Peyer's patch (tissue), 4 donors: ENCODE measurements around the gene HECA. TPM values are rescaled to one million over a fixed set of nuclear protein-coding genes. Genes with fewer than 3 reads are reported as not detected.
"Not testable (repeated sequence)": the region's sequence is repeated elsewhere in the genome, so short reads cannot be mapped to it uniquely, and the experiment has no call there.

Experiments
- DNase-seq, 3 donors: peaks; one replicate each; pipeline ENCODE4 v3.0.0-alpha.2; 2017 to 2019
- H3K27ac ChIP-seq, 4 donors: fragments of 200-600 bp; sonication (generic); one replicate each; pipeline ENCODE4 v1.5.1; 2016 to 2019
- H3K27me3 ChIP-seq, 2 donors: fragments of 200-600 bp; sonication (generic); one replicate each; pipeline ENCODE4 v1.5.1; 2019
- H3K36me3 ChIP-seq, 3 donors: fragments of 200-600 bp; sonication (generic); one replicate each; pipeline ENCODE4 v1.5.1; 2016 to 2019
- H3K4me1 ChIP-seq, 4 donors: fragments of 200-600 bp; sonication (generic); one replicate each; pipeline ENCODE4 v1.5.1; 2016 to 2019
- H3K4me3 ChIP-seq, 4 donors: fragments of 200-600 bp; sonication (generic); 1 replicate in 3 of 4; 2 replicates in 1 of 4; pipeline ENCODE4 v1.5.1; 2016 to 2019; ENCODE audit warnings: mild to moderate bottlenecking in 1 of 4
- H3K9me3 ChIP-seq, 4 donors: fragments of 200-600 bp; sonication (generic); one replicate each; pipeline ENCODE4 v1.5.1; 2016 to 2019; ENCODE audit warnings: mild to moderate bottlenecking in 1 of 4
- POLR2A ChIP-seq, 2 donors: fragments of 450-650 bp; IDR thresholded peaks; one replicate each; pipeline ENCODE4 v1.5.1; 2017; ENCODE audit warnings: antibody characterized with exemption in 2 of 2, mild to moderate bottlenecking in 2 of 2, moderate library complexity in 2 of 2
- total RNA-seq, 4 donors: library from RNA; depleted of rRNA; stranded (reverse); fragments of >200 nt; gene quantifications; one replicate each; pipeline ENCODE4 v1.1.0, GENCODE V29; 2016
- TF ChIP-seq, protein P1 (sequence below), 6 experiments: fragments of 450-650 bp in 4 of 6; fragments of 200-600 bp in 2 of 6; sonication (generic) in 1 of 6; IDR thresholded peaks; one replicate each; pipeline ENCODE4 v1.5.1; 2017 to 2019; ENCODE audit warnings: antibody characterized with exemption in 6 of 6, mild to moderate bottlenecking in 3 of 6, moderate library complexity in 1 of 6

HECA gene
- total RNA-seq, 4 donors from 2014 or later, result 43.6 to 60.9 (median 51.6) TPM

- no peak for TF ChIP-seq POLR2A (IDR thresholded peaks at IDR 0.05)
- TF ChIP-seq, protein P1, sequence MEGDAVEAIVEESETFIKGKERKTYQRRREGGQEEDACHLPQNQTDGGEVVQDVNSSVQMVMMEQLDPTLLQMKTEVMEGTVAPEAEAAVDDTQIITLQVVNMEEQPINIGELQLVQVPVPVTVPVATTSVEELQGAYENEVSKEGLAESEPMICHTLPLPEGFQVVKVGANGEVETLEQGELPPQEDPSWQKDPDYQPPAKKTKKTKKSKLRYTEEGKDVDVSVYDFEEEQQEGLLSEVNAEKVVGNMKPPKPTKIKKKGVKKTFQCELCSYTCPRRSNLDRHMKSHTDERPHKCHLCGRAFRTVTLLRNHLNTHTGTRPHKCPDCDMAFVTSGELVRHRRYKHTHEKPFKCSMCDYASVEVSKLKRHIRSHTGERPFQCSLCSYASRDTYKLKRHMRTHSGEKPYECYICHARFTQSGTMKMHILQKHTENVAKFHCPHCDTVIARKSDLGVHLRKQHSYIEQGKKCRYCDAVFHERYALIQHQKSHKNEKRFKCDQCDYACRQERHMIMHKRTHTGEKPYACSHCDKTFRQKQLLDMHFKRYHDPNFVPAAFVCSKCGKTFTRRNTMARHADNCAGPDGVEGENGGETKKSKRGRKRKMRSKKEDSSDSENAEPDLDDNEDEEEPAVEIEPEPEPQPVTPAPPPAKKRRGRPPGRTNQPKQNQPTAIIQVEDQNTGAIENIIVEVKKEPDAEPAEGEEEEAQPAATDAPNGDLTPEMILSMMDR (IDR thresholded peaks at IDR 0.05), result peak in 4 of 6 experiments; percentile 10 to 29 (median 18)
- H3K4me3 ChIP-seq, result no peak overlapping the region
- no peak for DNase-seq
- H3K36me3 ChIP-seq, result no peaks in the 10 kb centered on the region
- peaks cover 0 to 6% (median 0%) of the 10 kb centered on the region in 4 donors for H3K9me3 ChIP-seq
- no peak overlapping the region for H3K27ac ChIP-seq
- no peaks in the 10 kb centered on the region for H3K4me1 ChIP-seq
- H3K27me3 ChIP-seq, result no peaks in the 10 kb centered on the region
Observed at GRCh38 chr6:139117734-139118133, 17.1 kb upstream of the HECA start.

DNA sequence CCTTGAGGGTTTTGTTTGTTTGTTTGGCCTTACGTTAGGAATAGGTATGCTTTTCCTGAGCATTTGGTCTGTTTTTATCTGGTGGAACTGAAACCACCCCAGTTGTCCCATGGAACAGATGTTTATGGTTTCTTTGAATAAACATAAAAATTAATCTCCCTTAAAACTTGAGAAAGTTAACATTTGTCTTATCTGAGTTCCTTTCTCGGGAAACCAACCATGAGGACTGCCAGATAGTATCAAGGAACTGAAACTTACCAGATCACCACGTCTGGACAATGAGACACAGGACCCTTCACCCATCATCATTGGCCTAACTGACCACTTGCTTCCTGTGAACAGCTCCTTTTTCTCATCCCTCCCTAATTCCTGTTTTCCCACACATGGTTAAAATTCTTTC lies 15.3 kb upstream of the HECA start:
- no peak for TF ChIP-seq POLR2A (IDR thresholded peaks at IDR 0.05)
- TF ChIP-seq, protein P1 (IDR thresholded peaks at IDR 0.05), result no peak
- DNase-seq, result no peak
- Histone ChIP-seq H3K36me3 (no peaks in the 10 kb centered on the region), H3K27ac (no peak overlapping the region), H3K27me3 (no peaks in the 10 kb centered on the region), H3K4me1 (no peaks in the 10 kb centered on the region), H3K9me3 (peaks cover 0 to 6% (median 0%) of the 10 kb centered on the region in 4 donors), H3K4me3 (no peak overlapping the region)

DNA sequence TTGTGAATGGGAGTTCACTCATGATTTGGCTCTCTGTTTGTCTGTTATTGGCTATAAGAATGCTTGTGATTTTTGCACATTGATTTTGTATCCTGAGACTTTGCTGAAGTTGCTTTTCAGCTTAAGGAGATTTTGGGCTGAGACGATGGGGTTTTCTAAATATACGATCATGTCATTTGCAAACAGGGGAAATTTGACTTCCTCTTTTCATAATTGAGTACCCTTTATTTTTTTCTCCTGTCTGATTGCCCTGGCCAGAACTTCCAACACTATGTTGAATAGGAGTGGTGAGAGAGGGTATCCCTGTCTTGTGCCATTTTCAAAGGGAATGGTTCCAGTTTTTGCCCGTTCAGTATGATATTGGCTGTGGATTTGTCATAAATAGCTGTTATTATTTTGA lies 12.1 kb upstream of the HECA start:
- not testable (repeated sequence) for H3K27me3 ChIP-seq, H3K4me3 ChIP-seq, H3K9me3 ChIP-seq, H3K36me3 ChIP-seq, H3K27ac ChIP-seq, DNase-seq, H3K4me1 ChIP-seq

GRCh38 chr6:139124887-139125672 lies 9.8 kb upstream of the HECA start:
- Histone ChIP-seq H3K27me3 (no peaks in the 10 kb centered on the region), H3K27ac (peak overlapping the region; percentile 47 to 72 (median 62)), H3K36me3 (no peaks in the 10 kb centered on the region), H3K4me3 (no peak overlapping the region), H3K9me3 (peaks cover 0 to under 1% (median 0%) of the 10 kb centered on the region in 4 donors), H3K4me1 (peaks cover 0 to 8% (median 0%) of the 10 kb centered on the region in 4 donors)
- peak; percentile 65 to 94 (median 90) for DNase-seq
- TF ChIP-seq, protein P1 (IDR thresholded peaks at IDR 0.05), result peak in 4 of 6 experiments; percentile 73 to 87 (median 80)
- no peak for TF ChIP-seq POLR2A (IDR thresholded peaks at IDR 0.05)

GRCh38 chr6:139126255-139126654 lies 8.6 kb upstream of the HECA start:
- H3K4me3 ChIP-seq, result no peak overlapping the region
- TF ChIP-seq, protein P1 (IDR thresholded peaks at IDR 0.05), result no peak
- no peak for TF ChIP-seq POLR2A (IDR thresholded peaks at IDR 0.05)
- H3K27me3 ChIP-seq, result no peaks in the 10 kb centered on the region
- H3K27ac ChIP-seq, result peak overlapping the region; percentile 47 to 72 (median 62)
- peaks cover 0 to 8% (median 0%) of the 10 kb centered on the region in 4 donors for H3K4me1 ChIP-seq
- no peak for DNase-seq
- no peaks in the 10 kb centered on the region for H3K9me3 ChIP-seq
- H3K36me3 ChIP-seq, result no peaks in the 10 kb centered on the region

- Histone ChIP-seq H3K4me3 (no peak overlapping the region), H3K9me3 (no peaks in the 10 kb centered on the region), H3K36me3 (no peaks in the 10 kb centered on the region), H3K4me1 (peaks cover 0 to 9% (median 0%) of the 10 kb centered on the region in 4 donors), H3K27me3 (no peaks in the 10 kb centered on the region), H3K27ac (peak overlapping the region; percentile 47 to 72 (median 62))
- no peak for DNase-seq
- TF ChIP-seq, protein P1 (IDR thresholded peaks at IDR 0.05), result no peak
- TF ChIP-seq POLR2A (IDR thresholded peaks at IDR 0.05), result no peak
Observed at GRCh38 chr6:139126931-139127330, 7.9 kb upstream of the HECA start.
